Stimulated activated CD4-positive, alpha-beta T cell treated with anti-CD3 and anti-CD28 coated beads, TNF-alpha, amount 100 ng/mL, for 1 hour (primary cell): ENCODE measurements around the gene FASLG.
"Not testable (repeated sequence)": the region's sequence is repeated elsewhere in the genome, so short reads cannot be mapped to it uniquely, and the experiment has no call there.

Experiments
- DNase-seq, 3 donors: peaks; one replicate each; pipeline ENCODE4 v3.0.0-alpha.2; 2020; ENCODE audit warnings: low read depth in 3 of 3, low spot score in 1 of 3

FASLG gene, protein sequence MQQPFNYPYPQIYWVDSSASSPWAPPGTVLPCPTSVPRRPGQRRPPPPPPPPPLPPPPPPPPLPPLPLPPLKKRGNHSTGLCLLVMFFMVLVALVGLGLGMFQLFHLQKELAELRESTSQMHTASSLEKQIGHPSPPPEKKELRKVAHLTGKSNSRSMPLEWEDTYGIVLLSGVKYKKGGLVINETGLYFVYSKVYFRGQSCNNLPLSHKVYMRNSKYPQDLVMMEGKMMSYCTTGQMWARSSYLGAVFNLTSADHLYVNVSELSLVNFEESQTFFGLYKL

DNA sequence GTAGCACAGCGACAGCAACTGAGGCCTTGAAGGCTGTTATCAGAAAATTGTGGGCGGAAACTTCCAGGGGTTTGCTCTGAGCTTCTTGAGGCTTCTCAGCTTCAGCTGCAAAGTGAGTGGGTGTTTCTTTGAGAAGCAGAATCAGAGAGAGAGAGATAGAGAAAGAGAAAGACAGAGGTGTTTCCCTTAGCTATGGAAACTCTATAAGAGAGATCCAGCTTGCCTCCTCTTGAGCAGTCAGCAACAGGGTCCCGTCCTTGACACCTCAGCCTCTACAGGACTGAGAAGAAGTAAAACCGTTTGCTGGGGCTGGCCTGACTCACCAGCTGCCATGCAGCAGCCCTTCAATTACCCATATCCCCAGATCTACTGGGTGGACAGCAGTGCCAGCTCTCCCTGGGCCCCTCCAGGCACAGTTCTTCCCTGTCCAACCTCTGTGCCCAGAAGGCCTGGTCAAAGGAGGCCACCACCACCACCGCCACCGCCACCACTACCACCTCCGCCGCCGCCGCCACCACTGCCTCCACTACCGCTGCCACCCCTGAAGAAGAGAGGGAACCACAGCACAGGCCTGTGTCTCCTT, at the start of gene FASLG:
TSS of gene FASLG (plus strand) at position 233 of the 583 bp plus-strand sequence. CDS start at position 332, 99 bp downstream.
- DNase-seq, result no peak

DNA sequence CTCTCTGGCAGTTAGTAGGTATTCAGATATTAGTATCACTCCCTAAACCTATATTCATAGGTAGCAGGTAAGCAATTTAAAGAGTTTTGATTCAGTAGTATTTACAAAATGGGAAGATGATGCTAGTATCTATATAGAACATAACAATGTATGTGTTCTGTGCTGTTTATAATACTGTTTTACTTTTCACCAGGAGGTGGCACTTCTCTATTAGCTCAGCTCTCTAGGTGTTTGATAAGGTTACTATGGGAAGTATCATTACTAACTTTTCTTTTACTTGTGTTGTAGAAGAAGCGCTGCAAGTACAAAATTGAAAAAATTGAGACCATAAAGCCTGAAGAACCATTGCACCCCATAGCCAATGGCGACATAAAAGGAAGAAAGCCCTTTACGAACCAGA, 49.4 kb upstream of the FASLG start:
- DNase-seq, result no peak

DNA sequence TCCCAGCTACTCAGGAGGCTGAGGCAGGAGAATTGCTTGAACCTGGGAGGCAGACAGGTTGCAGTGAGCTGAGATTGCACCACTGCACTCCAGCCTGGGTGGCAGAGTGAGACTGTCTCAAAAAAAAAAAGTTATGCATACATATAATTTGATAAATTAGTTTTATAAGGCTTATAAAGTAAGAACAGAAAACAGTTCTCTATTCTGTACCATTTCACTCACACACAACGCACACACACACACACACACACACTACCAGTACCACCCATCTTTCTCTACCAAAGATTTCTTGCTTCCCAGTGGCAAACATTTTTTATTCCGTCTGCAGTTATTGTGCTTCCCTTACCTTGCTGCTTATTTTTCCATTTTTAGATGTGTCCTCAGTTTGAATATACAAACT, 46.4 kb upstream of the FASLG start:
- DNase-seq, result no peak

DNA sequence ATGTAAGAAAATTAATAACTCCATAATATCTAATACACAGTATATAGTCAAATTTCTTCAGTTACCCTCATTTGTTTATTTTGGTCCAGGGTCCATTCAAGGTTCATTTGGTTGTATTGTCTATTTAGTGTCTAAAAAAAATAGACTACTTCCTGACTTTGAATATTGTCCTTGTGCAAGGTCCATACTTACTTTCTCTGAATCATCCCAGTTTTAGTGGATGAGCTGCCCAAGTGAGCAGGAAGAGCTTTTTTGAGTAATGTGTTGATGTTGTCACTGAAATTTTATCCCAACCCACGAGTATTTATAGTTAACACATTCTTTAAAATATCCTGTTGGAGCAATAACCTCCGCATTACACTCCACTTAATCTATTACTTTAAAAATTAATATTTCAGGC, 45.6 kb upstream of the FASLG start:
- no peak for DNase-seq

DNA sequence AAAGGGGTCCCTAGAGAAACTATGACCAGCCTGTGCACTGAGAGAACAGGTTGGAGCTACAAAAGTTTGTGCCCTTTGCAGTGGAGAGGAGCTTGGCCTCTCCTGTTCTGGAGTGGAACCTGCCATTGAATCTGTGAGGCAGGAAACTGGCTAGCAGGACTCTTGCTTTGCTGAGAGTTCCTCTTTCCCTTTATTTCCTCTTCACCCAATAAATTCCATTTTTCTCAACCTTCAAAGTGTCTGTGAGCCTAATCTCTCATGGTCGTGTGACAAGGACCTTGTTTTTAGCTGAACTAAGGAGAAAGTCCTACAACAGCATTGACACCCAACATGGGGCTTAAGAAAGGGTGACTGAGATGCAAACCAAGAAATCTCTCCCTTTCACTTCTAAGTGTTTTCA, 42.7 kb upstream of the FASLG start:
- no peak for DNase-seq

DNA sequence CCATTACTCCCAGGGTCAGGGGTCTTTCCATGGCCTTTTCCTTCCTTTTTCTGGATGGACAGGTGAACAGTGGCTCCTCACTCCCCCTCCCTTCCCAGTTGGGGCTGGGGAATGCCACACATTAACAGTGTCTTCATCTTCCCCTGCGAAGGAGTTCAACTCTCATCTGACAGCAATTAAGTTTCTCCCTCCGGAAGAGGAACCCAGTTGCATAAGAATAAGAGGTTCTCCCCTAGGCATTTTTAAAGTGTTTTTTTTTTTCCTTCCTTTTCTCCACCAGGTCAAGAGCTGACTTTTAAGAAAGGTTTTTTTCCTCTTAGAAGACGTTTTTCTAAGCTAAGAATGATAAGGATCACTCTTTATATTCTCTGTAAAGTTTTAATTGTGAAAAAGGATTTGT, 42.3 kb upstream of the FASLG start:
- no peak for DNase-seq

DNA sequence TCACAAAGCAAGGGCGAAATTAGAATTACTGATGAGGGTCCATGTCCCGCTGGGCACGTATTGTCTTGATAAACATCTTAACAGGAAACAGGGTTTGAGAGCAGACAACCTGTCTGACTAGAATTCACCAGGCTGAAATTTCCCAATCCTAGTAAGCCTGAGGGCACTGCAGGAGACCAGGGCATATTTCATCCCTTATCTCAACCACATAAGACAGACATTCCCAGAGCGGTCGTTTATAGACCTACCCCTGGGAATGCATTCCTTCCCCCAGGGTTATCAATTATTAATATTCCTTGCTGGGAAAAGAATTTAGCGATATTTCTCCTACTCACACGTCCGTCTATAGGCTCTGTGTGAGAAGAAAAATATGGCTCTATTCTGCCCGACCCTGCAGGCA, 38.3 kb upstream of the FASLG start:
- not testable (repeated sequence) for DNase-seq

DNA sequence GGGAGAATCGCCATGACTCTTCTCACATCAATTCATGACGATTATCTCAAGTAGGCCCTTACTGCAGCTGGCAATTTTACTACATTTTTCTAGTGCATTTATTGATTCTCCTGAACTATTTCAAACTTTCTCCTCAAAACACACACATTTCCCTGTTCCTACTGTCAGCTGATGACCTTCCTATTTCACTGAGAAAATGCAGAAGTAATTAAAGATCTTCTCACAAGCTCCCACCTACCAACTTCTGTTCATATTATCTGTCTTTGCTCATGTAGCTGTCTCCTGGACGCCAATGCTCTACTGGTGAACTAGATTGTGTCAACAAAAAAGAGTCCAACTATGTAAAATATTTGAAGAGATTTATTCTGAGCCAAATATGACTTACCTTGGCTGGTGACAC, 36.4 kb upstream of the FASLG start:
- DNase-seq, result no peak

DNA sequence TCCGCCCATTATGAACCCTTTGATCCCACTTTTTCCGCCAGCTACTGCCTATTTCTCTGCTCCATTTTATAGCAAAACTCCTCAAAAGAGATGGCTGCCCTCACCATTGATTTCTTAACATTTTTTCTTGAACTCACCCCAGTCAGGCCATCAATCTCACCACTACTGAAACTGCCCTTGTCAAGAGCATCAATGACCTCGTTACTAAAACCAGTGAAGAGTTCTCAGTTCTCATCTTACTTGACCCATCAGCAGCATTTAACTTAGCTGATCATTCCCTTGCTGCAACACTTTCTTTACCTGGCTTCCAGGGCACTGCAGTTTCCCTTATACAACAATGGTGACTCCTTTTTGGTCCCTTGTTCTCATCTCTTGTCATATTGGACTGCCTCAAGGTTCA, 35.2 kb upstream of the FASLG start:
- DNase-seq, result no peak

DNA sequence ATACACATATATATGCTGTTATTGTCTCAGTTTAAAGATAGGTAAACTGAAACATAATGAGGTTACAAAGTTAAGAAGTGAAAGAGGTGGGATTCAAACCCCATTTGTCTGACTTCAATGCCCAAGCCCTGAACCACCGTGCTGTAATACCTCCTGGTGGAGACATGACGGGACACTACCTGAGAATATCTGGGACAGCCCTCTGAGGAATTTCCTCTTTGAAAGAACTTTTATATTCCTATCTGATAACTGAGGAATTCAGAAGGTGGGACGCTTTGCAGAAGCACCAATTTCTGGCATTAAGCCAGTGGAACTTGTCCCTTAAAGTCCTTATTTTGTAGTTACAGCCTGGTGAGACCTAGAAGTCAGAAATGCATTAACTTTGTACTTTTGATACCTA, 32.1 kb upstream of the FASLG start:
- DNase-seq, result no peak

DNA sequence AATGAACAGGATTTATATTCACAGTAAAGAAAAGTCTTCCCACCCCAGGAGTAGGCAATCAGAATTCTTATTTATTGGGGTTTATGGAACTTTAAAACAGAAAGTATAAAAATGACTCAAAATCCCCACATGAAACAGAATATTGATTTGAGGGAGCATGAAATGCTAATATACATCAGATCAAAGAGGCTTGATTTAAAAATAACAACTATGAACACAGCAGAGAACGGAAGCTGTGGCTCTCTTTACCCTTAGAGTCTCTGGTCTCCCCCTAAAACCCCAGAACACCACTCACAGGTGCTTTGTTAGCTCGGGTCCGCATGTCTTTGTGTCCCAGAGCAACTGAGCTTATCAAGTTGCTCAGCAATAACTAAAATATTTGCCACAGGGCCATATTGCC, 31.2 kb upstream of the FASLG start:
- DNase-seq, result no peak

DNA sequence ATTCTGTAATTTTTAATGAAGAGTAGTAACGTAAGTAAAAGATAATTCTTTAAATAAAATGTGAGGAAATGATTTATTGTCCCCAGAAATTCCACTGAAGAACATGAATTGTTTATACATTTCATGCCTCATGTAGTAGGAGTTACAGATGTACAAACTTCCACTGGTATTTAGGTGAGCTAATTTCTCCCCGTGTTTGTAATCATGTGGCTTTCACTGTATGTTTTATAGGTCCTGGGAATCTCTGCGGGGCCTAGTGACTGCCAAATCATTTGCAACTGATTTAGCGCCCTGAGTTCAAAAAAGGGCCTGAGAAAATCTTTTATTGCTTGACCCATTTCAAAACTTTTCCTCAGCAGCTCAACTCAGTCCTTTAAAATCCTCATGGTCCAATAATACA, 30.5 kb upstream of the FASLG start:
- DNase-seq, result no peak

DNA sequence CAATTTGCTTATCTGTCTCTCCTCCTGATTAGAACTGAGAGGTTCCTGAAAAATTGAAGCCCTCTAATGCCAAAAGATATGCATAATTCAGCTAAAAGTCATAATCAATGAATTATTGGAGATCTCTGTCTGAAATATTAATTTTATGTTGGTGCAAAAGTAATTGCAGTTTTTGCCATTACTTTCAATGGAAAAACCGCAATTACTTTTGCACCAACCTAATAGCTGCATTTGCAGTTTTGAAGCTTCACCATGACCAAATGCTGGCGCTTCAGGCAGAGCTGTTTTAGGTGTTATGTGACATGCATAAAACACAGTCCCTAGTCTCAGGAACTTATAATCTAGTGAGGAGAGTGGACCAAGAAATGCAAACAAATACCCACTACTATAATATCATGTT, 29.7 kb upstream of the FASLG start:
- no peak for DNase-seq

DNA sequence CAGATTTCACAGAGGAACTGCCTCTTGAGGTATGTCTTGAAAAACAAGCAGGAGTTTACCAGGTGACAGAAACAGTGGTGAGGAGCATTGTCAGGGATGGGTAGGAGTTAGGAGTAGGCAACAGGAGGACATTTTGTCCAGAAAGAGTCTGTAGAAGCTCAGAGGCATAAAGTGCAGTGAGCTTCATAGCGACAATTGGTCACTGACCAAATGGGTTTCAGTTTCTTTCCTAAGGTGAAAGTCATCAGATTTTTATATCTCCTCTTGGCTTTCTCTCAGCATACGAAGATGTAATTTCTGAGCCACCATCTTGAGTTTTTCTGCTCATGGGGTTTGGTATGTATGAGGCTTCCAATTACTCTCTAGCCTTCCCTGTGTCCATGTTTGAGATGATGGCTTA, 29.3 kb upstream of the FASLG start:
- DNase-seq, result no peak

DNA sequence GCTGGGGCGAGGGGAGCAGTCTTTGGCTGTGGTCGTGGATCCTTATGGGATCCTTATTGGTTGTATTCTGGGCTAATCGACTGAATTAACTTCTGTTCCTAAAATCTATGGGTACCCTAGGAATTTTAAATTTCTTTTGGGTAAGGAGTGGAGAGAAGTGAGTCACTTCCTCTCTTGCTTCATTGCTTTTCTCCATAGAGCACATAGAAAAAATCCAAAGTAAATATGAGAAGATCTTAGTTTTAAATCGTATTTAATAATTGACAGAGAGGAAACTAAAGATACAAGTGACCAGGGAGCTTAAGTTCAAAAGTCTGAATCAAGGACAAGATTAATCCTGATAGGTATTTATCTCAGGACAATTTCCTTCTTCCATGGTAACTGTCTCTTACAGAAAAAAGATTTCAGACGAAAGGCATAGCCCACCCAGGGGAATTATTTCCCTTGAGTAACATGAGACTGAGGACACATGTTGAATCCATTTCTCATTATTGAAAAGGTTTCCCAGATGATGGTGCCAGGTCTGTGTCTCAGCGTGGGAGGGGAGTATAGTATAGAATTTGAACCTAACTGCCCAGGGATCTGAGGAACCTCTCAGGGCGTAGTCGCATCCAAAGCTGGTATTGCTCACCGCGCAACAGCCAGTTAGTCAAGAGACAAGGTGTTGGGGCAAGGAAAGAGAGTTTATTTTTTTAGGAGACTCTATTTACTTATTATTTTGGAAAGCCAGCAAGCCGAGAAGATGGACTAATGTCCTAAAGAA, 28.7 kb upstream of the FASLG start:
- no peak for DNase-seq

DNA sequence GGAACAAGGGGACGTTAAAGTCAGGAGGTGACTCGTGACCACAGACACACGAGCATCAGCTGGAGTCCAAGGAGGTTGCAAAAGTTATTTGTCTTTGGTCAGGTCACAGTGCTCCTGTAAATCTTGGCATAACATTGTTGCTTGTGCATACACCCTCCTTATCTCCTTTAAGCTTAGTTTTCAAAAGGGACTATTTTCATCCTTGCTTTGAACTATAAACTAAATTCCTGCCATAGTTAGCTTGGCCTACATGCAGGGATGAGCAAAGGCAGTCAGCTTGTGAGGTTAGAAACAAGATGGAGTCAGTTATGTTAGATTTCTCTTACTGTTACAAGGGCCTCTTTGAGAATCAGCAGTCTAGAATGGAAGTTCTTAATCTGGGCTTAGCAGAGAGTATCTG, 28.0 kb upstream of the FASLG start:
- no peak for DNase-seq

DNA sequence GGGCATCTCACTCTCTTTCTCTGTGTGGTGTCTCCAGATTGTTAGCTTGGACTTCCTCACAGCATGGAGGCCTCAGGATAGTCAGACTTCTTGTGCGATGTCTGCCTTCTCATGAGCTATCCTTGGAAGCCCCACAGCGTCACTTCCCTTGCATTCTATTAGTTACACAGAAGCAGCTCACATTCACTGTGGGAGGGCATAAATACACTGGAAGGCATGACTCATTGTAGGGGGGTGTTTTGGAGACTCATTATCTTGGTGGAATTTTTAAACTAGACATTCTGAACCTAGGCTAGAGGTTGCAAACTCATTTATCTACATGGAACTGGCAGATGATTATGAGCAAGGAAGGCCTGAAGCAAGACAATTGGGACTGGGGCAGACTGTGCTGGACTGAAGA, 21.4 kb upstream of the FASLG start:
- DNase-seq, result no peak

DNA sequence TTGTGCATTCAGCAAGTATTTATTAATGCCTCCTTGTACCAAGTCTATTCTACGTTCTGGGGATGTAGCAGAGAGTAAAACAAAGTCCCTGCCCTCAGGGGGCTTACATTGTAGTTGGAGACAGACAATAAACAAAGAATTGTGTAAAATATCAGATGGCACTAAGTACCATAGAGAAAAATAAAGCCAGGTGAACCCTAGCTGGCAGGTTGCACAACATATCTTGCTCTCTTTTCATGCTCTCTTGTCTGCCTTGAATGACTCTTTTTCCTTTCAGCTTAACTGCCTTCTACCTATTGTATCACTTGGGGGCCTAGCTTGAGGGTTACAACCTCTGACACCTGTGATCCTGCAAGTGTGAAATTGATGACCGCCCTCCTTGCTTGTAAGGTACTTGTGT, 20.7 kb upstream of the FASLG start:
- DNase-seq, result no peak

DNA sequence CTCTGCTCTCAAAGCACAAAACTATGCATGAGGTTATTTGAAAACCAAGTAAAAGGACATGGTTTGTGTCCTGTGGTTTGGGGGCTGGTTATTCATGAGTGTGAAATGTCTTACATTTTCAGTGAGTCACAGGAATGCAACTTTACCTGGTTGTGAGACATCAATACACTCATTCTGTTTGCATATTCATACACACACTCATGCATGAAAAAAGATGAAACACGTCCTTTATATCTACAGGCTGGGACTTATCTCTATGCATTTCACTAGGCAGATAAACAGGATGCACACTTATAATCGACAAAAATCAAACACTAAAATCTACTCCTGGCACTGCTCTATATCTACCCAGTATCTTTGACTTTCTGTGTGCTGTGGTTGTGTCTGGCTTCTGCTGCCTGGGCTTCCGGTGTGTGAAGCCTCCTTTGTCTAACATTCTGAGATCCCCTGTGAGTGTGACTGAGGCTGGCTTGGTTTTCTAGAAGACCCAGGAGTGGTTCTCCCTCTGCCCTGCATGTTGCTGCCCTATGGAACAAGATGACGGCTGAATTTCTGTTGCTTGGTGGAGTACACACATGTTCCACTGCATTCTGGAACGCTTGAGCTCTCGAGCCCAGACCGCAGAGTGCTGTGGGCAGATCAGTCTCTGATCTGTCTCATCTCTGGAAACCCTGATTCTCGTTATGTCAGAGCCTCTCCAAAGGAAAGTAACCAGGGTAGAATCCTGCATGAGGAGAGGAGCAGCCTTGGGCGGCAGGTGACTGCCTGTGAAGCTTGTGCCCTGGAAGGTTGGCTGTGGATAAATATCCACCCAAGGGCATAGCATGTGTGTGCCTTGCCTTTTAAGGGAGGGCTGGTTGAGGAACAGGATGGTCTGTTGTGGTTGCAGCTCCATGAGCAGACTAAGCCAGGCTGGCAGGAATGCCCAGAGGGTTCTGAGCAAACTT, 19.7 kb upstream of the FASLG start:
- DNase-seq, result peak; percentile 40 to 61 (median 58)

DNA sequence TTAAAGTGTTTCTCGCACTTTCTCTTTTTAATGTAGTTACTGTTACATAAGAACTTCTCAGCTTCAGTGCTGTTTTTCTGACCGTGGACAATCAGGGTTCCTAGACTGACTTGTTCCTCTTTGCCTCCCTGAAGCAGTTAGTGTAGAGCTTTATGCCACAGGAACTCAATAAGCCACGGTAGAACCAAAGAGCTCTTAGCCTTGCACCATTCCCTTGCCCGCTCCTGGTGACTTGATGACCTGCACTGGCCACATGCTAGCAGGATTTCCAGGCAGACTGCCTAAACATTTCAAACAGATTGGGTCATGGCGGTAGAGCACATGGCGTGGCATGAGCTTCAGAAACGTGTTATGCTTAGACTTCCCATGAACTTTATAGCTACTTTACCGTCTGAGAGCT, 18.8 kb upstream of the FASLG start:
- DNase-seq, result no peak

DNA sequence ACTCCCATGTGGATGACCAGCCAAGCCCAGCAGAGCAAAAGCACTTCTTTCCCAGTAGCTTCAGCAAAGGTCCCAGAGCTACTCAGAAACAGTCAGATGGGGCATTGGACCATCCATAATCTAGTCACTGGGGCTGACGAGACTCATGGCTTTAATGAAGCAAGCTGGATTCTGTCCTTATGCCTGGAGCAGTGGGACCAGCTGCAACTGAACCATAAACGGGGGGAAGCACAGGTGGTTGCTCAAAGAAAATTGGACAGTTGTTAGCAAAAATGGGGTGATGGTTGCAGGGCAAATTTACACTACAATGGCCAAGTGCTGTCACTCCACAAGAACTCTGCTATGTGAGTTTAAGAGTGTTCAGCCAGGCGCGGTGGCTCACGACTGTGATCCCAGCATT, 17.4 kb upstream of the FASLG start:
- no peak for DNase-seq
